ENCODE data around the gene NR2F6. TPM values are rescaled to one million over a fixed set of nuclear protein-coding genes. Genes with fewer than 3 reads are reported as not detected.
A peak's percentile ranks its signal among the peaks of the same experiment; 100 is the strongest.

NR2F6 gene
- total and polyA plus RNA-seq, 2 experiments from 2014 or later: 124 to 173 TPM

DNA sequence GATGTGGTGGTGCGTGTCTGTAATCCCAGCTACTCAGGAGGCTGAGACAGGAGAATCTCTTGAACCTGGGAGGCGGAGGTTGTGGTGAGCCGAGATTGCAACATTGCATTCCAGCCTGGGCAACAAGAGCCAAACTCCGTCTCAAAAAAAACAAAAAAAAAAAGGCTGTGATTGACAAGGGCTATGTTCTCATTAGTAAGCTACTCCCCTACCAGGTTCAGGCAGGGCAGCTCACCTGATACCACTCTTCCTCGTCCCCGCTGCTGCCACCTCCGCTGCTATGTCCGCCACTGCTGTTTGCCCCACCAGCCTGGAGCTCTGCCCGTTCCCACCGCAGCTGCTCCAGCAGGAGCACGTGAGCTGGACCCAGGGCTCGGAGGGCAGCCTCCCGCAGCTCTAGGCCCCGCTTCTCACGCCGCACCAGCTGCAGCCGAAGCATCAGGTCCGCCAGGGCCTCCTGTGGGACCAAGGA is 9.5 kb upstream of the NR2F6 start:
- Histone ChIP-seq H3K9me3 (ENCODE audit: low read depth) (no peaks in the 10 kb centered on the region), H3K27ac (no peak overlapping the region), H3K4me1 (ENCODE audit: low read depth) (no peaks in the 10 kb centered on the region), H3K36me3 (no peaks in the 10 kb centered on the region), H3K4me3 (no peak overlapping the region), H3K27me3 (no peaks in the 10 kb centered on the region)
- peak in 1 of 2 donors; percentile 60 for DNase-seq (ENCODE audit: low read depth in 1 of 2, low spot score in 1 of 2)
- TF ChIP-seq, protein P1, sequence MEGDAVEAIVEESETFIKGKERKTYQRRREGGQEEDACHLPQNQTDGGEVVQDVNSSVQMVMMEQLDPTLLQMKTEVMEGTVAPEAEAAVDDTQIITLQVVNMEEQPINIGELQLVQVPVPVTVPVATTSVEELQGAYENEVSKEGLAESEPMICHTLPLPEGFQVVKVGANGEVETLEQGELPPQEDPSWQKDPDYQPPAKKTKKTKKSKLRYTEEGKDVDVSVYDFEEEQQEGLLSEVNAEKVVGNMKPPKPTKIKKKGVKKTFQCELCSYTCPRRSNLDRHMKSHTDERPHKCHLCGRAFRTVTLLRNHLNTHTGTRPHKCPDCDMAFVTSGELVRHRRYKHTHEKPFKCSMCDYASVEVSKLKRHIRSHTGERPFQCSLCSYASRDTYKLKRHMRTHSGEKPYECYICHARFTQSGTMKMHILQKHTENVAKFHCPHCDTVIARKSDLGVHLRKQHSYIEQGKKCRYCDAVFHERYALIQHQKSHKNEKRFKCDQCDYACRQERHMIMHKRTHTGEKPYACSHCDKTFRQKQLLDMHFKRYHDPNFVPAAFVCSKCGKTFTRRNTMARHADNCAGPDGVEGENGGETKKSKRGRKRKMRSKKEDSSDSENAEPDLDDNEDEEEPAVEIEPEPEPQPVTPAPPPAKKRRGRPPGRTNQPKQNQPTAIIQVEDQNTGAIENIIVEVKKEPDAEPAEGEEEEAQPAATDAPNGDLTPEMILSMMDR (IDR thresholded peaks at IDR 0.05; ENCODE audit: low read depth, low read length): no peak

DNA sequence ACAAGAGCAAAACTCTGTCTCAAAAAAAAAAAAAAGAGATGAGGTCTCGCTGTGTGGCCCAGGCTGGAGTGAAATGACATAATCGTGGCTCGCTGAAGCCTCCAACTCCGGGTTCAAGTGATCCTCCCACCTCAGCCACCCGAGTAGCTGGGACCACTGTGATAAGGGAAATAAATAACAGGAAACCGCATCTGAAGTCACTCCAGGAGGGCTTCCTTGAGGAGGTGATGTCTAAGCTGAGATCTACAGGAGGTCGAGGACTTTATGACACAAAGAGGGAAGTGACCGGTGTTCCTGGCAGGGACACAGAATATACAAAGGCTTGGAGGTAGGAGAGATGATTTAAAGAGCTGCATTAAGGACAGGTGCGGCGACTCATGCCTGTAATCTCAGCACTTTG is 8.9 kb upstream of the NR2F6 start:
- Histone ChIP-seq H3K4me3 (no peak overlapping the region), H3K27me3 (no peaks in the 10 kb centered on the region), H3K36me3 (no peaks in the 10 kb centered on the region), H3K27ac (no peak overlapping the region), H3K9me3 (ENCODE audit: low read depth) (no peaks in the 10 kb centered on the region), H3K4me1 (ENCODE audit: low read depth) (no peaks in the 10 kb centered on the region)
- TF ChIP-seq, protein P1 (IDR thresholded peaks at IDR 0.05; ENCODE audit: low read depth, low read length): no peak
- DNase-seq (ENCODE audit: low read depth in 1 of 2, low spot score in 1 of 2): no peak

DNA sequence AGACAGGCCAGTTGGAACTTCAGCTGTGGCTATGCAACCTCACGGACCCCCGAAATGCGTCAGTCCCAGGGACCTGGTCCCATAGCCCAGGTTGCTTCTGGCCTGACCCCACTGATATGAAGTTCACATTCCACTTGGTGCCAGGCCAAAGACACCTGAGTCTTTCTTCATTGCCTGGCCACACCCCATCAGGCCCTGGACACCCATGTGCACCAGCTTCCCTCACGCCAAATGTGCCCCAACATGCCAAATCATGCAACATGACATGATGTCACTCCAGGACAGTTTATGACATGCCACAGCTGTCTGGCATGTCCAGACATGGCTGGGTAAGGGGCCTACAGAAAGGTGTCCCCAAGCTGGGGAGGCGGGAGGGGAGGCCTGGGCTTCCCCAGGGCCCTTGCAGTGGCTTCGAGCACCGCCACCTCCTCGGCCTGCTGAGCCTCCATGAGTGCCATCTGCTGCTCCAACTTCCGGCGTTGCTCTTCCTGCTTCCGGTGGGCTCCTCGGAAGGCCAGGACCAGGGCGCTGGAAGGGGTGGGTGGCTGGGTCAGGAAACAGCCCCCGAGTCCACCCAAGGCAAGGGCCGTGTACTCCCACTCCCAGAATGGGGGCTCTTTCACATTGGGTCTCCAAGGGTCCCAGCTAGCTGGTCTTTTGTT is 4.3 kb upstream of the NR2F6 start:
- no peaks in the 10 kb centered on the region for H3K36me3 ChIP-seq
- H3K27ac ChIP-seq: no peak overlapping the region
- no peak overlapping the region for H3K4me3 ChIP-seq
- no peak for DNase-seq (ENCODE audit: low read depth in 1 of 2, low spot score in 1 of 2)
- H3K4me1 ChIP-seq (ENCODE audit: low read depth): peaks cover 20% of the 10 kb centered on the region
- H3K9me3 ChIP-seq (ENCODE audit: low read depth): no peaks in the 10 kb centered on the region
- H3K27me3 ChIP-seq: no peaks in the 10 kb centered on the region
- TF ChIP-seq, protein P1 (IDR thresholded peaks at IDR 0.05; ENCODE audit: low read depth, low read length): no peak

DNA sequence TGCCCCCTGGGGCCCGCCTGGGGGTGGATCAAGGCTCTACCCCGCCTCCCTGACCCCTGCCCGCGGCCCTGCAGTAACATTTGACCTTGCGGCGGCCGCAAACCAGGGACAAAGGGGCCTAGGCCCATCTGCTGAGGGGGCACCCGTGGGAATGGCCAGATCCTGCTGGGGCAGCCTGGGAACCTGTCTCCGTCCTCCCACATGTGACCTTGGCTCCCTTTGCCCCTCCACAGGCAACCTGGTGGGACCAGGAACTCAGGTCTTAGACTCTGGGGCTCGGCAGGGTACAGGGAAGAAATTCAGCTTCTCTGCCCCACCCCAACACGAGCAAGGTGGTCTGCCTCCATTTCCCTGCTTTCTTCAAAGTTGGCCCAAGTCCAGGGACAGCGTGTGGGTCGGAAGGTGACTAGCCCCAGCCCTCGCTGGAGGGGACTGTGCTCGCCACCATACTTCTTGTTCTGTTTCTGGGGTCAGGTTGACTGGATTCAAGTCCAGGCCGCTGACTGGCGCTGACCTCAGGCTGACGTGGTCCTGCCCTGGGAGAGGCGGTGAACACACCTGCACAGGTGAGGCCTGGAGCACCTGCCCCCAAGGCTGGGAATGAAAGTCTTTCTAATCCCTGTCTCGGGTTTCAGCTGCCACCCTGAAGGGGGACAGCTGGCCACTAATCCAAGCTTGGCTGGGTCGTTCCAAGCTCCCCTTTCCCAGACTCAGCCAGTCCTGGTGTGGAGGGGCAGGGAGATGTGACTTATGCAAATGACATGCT is 2.5 kb upstream of the NR2F6 start:
- peak overlapping the region; percentile 76 for H3K27ac ChIP-seq
- H3K36me3 ChIP-seq: no peaks in the 10 kb centered on the region
- no peak for DNase-seq (ENCODE audit: low read depth in 1 of 2, low spot score in 1 of 2)
- TF ChIP-seq, protein P1 (IDR thresholded peaks at IDR 0.05; ENCODE audit: low read depth, low read length): no peak
- no peaks in the 10 kb centered on the region for H3K9me3 ChIP-seq (ENCODE audit: low read depth)
- H3K4me1 ChIP-seq (ENCODE audit: low read depth): peaks cover 25% of the 10 kb centered on the region
- H3K27me3 ChIP-seq: no peaks in the 10 kb centered on the region
- H3K4me3 ChIP-seq: no peak overlapping the region

DNA sequence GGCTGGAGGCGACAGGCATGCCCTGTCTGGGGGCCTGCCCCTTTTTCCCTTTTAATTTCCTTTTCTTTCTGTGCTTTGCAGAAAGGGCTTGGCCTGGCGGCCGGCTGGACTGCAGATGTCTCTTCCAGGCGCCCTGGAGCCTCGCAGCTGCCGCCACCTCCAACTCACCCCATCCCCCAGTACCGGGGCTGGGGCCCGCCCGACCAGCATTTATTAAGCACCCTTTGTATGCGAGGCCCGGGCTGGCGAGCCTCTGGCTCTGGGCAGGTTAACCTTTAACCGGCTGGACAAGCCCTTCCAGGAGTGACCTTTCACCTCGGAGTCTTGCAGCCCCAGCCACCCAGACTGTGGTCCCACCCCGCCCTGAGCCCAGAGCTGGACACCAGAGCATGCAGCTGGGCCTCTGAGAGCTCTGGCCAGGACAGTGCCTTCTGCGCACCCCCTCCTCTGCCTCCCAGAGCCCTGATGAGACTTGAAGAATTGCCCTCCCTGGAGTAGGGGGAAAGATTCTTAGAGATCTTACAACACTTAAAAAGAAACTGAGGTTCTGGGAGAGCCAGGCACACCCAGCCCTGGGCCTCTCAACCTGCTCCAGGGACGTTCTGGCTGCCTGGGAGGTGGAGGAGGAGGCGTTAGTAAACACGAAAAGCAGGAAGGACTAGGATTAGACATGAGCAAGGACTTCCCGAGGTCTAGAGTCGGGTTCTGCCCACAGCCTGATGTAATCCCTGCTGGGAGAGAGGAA is 1.1 kb upstream of the NR2F6 start:
- H3K27me3 ChIP-seq: no peaks in the 10 kb centered on the region
- TF ChIP-seq, protein P1 (IDR thresholded peaks at IDR 0.05; ENCODE audit: low read depth, low read length): no peak
- H3K27ac ChIP-seq: peak overlapping the region; percentile 88
- DNase-seq (ENCODE audit: low read depth in 1 of 2, low spot score in 1 of 2): peak in 1 of 2 donors; percentile 29
- H3K4me1 ChIP-seq (ENCODE audit: low read depth): peaks cover 26% of the 10 kb centered on the region
- H3K9me3 ChIP-seq (ENCODE audit: low read depth): no peaks in the 10 kb centered on the region
- peak overlapping the region; percentile 39 for H3K4me3 ChIP-seq
- no peaks in the 10 kb centered on the region for H3K36me3 ChIP-seq

Measured in cardiac muscle cell (in vitro differentiated cells and primary cell).